Keratinocyte (primary cell): ENCODE data around the gene VAV1.

Source experiments
- EZH2 ChIP-seq: IDR thresholded peaks from one replicate; pipeline ENCODE4 v1.6.1; 2012; ENCODE audit warnings: inconsistent platforms, mild to moderate bottlenecking, low read length, moderate library complexity
- TF ChIP-seq, protein P1 (sequence below), 3 experiments: IDR thresholded peaks in 1 of 3; conservative IDR thresholded peaks in 1 of 3; optimal IDR thresholded peaks in 1 of 3; 2 replicates in 2 of 3; 3 replicates in 1 of 3; pipeline versions ENCODE3 to v1.5.1; 2011; ENCODE audit warnings: low read length in 3 of 3, mild to moderate bottlenecking in 3 of 3, moderate library complexity in 2 of 3, control low read depth in 1 of 3, inconsistent platforms in 1 of 3; ENCODE audit not compliant: insufficient read depth in 2 of 3; ENCODE audit errors: extremely low read depth in 1 of 3

DNA sequence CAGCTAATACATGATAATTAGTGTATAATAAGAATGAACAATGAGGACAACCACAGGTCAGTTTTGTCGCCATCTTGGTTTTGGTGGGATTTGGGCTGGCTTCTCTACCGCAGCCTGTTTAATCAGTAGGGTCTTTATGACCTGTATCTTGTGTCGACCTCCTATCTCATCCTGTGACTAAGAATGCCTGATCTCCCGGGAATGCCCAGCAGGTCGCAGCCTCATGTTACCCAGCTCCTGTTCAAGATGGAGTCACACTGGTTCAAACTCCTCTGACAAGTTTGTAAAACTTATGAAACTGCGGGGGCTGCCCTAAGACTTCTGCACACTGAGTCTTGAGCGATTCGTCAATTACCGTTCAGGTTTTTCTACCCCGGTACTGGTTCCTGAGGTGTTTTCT is 93.3 kb downstream of the VAV1 start:
- TF ChIP-seq, protein P1, sequence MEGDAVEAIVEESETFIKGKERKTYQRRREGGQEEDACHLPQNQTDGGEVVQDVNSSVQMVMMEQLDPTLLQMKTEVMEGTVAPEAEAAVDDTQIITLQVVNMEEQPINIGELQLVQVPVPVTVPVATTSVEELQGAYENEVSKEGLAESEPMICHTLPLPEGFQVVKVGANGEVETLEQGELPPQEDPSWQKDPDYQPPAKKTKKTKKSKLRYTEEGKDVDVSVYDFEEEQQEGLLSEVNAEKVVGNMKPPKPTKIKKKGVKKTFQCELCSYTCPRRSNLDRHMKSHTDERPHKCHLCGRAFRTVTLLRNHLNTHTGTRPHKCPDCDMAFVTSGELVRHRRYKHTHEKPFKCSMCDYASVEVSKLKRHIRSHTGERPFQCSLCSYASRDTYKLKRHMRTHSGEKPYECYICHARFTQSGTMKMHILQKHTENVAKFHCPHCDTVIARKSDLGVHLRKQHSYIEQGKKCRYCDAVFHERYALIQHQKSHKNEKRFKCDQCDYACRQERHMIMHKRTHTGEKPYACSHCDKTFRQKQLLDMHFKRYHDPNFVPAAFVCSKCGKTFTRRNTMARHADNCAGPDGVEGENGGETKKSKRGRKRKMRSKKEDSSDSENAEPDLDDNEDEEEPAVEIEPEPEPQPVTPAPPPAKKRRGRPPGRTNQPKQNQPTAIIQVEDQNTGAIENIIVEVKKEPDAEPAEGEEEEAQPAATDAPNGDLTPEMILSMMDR (optimal IDR thresholded peaks at IDR 0.05 in 1 of 3, IDR thresholded peaks at IDR 0.05 in 1 of 3, conservative IDR thresholded peaks at IDR 0.05 in 1 of 3; ENCODE audit: extremely low read depth in 1 of 3, insufficient read depth in 2 of 3, low read length in 3 of 3) = no peak
- no peak for TF ChIP-seq EZH2
